Activated CD4-positive, alpha-beta T cell treated with anti-CD3 and anti-CD28 coated beads, Interleukin-10, Interleukin-2, amounts not matched to agents 100 ng/mL and 50 ng/mL, durations not matched to agents 16 hours and 8 hours (primary cell): ENCODE results near the gene LMOD3.
A peak's percentile ranks its signal among the peaks of the same experiment; 100 is the strongest.

ENCODE experiments used
- DNase-seq: peaks from one replicate; pipeline ENCODE4 v3.0.0-alpha.2; 2020

Gene LMOD3

GRCh38 chr3:69122403-69122802, at the start of gene LMOD3:
Gene LMOD3, minus strand, starts transcription at chr3:69122595. Its CDS starts 209 bp downstream, at chr3:69122386.
- DNase-seq = no peak

- no peak for DNase-seq
These were observed 49.7 kb upstream of the LMOD3 start for GRCh38 chr3:69172058-69172457.

GRCh38 chr3:69166446-69166845, 44.1 kb upstream of the LMOD3 start:
- no peak for DNase-seq

GRCh38 chr3:69165744-69166143, 43.3 kb upstream of the LMOD3 start:
- DNase-seq = no peak

- DNase-seq = no peak
These were observed 41.9 kb upstream of the LMOD3 start for GRCh38 chr3:69164296-69164695.

- no peak for DNase-seq
These were observed 40.0 kb upstream of the LMOD3 start for GRCh38 chr3:69162308-69162980.

GRCh38 chr3:69161587-69162307, 39.4 kb upstream of the LMOD3 start:
- peak; percentile 73 for DNase-seq

GRCh38 chr3:69160525-69160924, 38.1 kb upstream of the LMOD3 start:
- peak; percentile 66 for DNase-seq

- peak; percentile 18 for DNase-seq
These were observed 37.7 kb upstream of the LMOD3 start for GRCh38 chr3:69160107-69160506.

- no peak for DNase-seq
These were observed 27.2 kb upstream of the LMOD3 start for GRCh38 chr3:69149586-69149985.

GRCh38 chr3:69145688-69146087, 23.3 kb upstream of the LMOD3 start:
- no peak for DNase-seq

GRCh38 chr3:69144631-69145245, 22.3 kb upstream of the LMOD3 start:
- DNase-seq = no peak

GRCh38 chr3:69143612-69144011, 21.2 kb upstream of the LMOD3 start:
- DNase-seq = no peak

- DNase-seq = no peak
These were observed 20.5 kb upstream of the LMOD3 start for GRCh38 chr3:69142797-69143454.

GRCh38 chr3:69142090-69142489, 19.7 kb upstream of the LMOD3 start:
- DNase-seq = no peak

- DNase-seq = no peak
These were observed 18.9 kb upstream of the LMOD3 start for GRCh38 chr3:69141313-69141712.

- DNase-seq = no peak
These were observed 15.0 kb upstream of the LMOD3 start for GRCh38 chr3:69137412-69137811.

GRCh38 chr3:69137005-69137404, 14.6 kb upstream of the LMOD3 start:
- DNase-seq = no peak

- DNase-seq = peak; percentile 35
These were observed 8.3 kb upstream of the LMOD3 start for GRCh38 chr3:69130689-69131088.

GRCh38 chr3:69129531-69129930, 7.1 kb upstream of the LMOD3 start:
- no peak for DNase-seq

GRCh38 chr3:69128509-69128908, 6.1 kb upstream of the LMOD3 start:
- DNase-seq = no peak

GRCh38 chr3:69126999-69127398, 4.6 kb upstream of the LMOD3 start:
- DNase-seq = no peak

GRCh38 chr3:69126216-69126615, 3.8 kb upstream of the LMOD3 start:
- DNase-seq = no peak

GRCh38 chr3:69121950-69122349, 445 bp downstream of the LMOD3 start:
- no peak for DNase-seq
